DOHH2 (cell line): ENCODE results near the gene ELP1.

ENCODE experiments used
- EZH2phosphoT487 ChIP-seq: fragments of 200-600 bp; sonication (generic); IDR thresholded peaks from 2 replicates; pipeline ENCODE4 v1.6.1; 2017; ENCODE audit warnings: borderline replicate concordance, mild to moderate bottlenecking, antibody characterized with exemption, low read length, moderate library complexity, mixed read lengths
- TF ChIP-seq, protein P1 (sequence below): fragments of 200-600 bp; sonication (generic); IDR thresholded peaks from one replicate; pipeline ENCODE4 v1.5.1; 2014; ENCODE audit warnings: antibody characterized with exemption, mild to moderate bottlenecking, low read depth, low read length; ENCODE audit not compliant: poor library complexity, severe bottlenecking

DNA sequence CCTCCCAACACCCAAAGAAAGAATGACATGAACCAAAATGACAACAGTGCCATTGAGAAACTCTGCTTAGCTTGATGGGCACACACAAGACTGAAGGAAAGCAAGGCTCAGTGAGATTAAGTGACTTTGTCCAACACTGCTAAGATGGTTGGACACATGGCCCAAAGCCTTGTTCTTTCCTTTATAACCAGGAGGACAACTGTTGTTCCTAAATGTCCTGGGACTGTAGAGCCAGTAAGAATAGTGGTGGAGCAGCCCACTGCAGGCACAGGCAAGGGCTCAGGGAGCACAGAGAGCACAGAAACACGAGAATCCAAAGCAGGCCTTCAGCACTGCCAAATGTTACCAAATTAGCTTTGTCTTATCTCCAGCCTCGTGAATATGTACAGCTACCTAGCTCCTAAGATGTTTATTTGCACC lies 67.9 kb downstream of the ELP1 start:
- no peak for TF ChIP-seq EZH2phosphoT487
- TF ChIP-seq, protein P1, sequence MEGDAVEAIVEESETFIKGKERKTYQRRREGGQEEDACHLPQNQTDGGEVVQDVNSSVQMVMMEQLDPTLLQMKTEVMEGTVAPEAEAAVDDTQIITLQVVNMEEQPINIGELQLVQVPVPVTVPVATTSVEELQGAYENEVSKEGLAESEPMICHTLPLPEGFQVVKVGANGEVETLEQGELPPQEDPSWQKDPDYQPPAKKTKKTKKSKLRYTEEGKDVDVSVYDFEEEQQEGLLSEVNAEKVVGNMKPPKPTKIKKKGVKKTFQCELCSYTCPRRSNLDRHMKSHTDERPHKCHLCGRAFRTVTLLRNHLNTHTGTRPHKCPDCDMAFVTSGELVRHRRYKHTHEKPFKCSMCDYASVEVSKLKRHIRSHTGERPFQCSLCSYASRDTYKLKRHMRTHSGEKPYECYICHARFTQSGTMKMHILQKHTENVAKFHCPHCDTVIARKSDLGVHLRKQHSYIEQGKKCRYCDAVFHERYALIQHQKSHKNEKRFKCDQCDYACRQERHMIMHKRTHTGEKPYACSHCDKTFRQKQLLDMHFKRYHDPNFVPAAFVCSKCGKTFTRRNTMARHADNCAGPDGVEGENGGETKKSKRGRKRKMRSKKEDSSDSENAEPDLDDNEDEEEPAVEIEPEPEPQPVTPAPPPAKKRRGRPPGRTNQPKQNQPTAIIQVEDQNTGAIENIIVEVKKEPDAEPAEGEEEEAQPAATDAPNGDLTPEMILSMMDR = no peak
